Neural cell (in vitro differentiated cells): ENCODE data around the gene MBD5.

ENCODE experiments used
- EP300 ChIP-seq: fragments of 450-650 bp; conservative IDR thresholded peaks from 2 replicates; pipeline ENCODE4 v1.6.1; 2014; ENCODE audit warnings: antibody characterized with exemption, mild to moderate bottlenecking, moderate library complexity; ENCODE audit not compliant: poor library complexity, severe bottlenecking
- EZH2 ChIP-seq: fragments of 200-600, 300-800 bp; shearing (Covaris generic), sonication (generic); IDR thresholded peaks from 2 replicates; pipeline ENCODE4 v1.6.1; 2014; ENCODE audit warnings: antibody characterized with exemption, low read length, borderline replicate concordance, mild to moderate bottlenecking; ENCODE audit not compliant: insufficient read depth, poor library complexity, severe bottlenecking
- MXI1 ChIP-seq: fragments of 450-650 bp; conservative IDR thresholded peaks from 2 replicates; pipeline ENCODE4 v1.6.1; 2014; ENCODE audit warnings: antibody characterized with exemption, mild to moderate bottlenecking; ENCODE audit not compliant: poor library complexity, severe bottlenecking
- POLR2AphosphoS5 ChIP-seq: IDR thresholded peaks from 2 replicates; pipeline ENCODE4 v1.6.1; 2012
- RAD21 ChIP-seq: fragments of 450-650 bp; conservative IDR thresholded peaks from 2 replicates; pipeline ENCODE4 v1.6.1; 2014; ENCODE audit warnings: antibody characterized with exemption, mild to moderate bottlenecking, moderate library complexity
- SMC3 ChIP-seq: fragments of 450-650 bp; conservative IDR thresholded peaks from 2 replicates; pipeline ENCODE4 v1.6.1; 2014; ENCODE audit warnings: antibody characterized with exemption, mild to moderate bottlenecking, moderate library complexity; ENCODE audit not compliant: poor library complexity
- TAF1 ChIP-seq: IDR thresholded peaks from 2 replicates; pipeline ENCODE4 v1.6.1; 2012; ENCODE audit warnings: low read depth
- TF ChIP-seq, protein P1 (sequence below): fragments of 450-650 bp; IDR thresholded peaks from 2 replicates; pipeline ENCODE4 v1.5.1; 2014; ENCODE audit warnings: antibody characterized with exemption, mild to moderate bottlenecking, moderate library complexity; ENCODE audit not compliant: poor library complexity, severe bottlenecking
- TF ChIP-seq, protein P2 (sequence below): IDR thresholded peaks from 2 replicates; pipeline ENCODE4 v1.6.1; 2012; ENCODE audit warnings: borderline replicate concordance

DNA sequence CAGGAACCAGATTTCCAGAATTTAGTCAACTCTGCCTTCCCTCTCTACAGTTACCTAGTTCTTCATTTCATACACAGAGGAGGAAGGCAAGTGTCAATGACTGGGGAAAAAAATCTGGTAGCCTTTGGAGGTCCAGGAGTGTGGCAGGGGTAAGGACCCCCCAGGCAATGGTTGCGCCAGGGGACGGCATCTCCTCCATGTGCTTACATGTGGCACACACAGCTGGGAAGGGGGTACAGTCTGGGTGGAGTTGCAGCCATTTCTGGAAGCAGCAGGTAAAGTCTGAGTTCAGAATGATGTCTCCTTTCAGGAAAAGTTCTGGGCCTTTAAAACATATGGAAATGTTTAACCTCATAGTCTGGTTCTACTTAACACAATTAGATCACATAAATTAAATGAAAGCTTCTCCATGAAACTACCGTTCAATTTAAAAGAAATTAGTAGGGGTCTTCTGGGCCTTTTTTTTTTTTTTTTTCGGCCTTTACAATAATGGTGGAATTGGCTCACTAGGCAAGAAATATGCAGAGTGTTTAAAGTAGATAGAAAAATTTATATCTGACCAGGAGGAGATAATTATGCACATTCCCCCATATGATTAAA is 470.0 kb downstream of the MBD5 start:
- TF ChIP-seq, protein P1, sequence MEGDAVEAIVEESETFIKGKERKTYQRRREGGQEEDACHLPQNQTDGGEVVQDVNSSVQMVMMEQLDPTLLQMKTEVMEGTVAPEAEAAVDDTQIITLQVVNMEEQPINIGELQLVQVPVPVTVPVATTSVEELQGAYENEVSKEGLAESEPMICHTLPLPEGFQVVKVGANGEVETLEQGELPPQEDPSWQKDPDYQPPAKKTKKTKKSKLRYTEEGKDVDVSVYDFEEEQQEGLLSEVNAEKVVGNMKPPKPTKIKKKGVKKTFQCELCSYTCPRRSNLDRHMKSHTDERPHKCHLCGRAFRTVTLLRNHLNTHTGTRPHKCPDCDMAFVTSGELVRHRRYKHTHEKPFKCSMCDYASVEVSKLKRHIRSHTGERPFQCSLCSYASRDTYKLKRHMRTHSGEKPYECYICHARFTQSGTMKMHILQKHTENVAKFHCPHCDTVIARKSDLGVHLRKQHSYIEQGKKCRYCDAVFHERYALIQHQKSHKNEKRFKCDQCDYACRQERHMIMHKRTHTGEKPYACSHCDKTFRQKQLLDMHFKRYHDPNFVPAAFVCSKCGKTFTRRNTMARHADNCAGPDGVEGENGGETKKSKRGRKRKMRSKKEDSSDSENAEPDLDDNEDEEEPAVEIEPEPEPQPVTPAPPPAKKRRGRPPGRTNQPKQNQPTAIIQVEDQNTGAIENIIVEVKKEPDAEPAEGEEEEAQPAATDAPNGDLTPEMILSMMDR: no peak
- TF ChIP-seq, protein P2, sequence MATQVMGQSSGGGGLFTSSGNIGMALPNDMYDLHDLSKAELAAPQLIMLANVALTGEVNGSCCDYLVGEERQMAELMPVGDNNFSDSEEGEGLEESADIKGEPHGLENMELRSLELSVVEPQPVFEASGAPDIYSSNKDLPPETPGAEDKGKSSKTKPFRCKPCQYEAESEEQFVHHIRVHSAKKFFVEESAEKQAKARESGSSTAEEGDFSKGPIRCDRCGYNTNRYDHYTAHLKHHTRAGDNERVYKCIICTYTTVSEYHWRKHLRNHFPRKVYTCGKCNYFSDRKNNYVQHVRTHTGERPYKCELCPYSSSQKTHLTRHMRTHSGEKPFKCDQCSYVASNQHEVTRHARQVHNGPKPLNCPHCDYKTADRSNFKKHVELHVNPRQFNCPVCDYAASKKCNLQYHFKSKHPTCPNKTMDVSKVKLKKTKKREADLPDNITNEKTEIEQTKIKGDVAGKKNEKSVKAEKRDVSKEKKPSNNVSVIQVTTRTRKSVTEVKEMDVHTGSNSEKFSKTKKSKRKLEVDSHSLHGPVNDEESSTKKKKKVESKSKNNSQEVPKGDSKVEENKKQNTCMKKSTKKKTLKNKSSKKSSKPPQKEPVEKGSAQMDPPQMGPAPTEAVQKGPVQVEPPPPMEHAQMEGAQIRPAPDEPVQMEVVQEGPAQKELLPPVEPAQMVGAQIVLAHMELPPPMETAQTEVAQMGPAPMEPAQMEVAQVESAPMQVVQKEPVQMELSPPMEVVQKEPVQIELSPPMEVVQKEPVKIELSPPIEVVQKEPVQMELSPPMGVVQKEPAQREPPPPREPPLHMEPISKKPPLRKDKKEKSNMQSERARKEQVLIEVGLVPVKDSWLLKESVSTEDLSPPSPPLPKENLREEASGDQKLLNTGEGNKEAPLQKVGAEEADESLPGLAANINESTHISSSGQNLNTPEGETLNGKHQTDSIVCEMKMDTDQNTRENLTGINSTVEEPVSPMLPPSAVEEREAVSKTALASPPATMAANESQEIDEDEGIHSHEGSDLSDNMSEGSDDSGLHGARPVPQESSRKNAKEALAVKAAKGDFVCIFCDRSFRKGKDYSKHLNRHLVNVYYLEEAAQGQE: no peak
- no peak for TF ChIP-seq MXI1
- no peak for TF ChIP-seq EZH2
- no peak for TF ChIP-seq POLR2AphosphoS5
- no peak for TF ChIP-seq TAF1
- no peak for TF ChIP-seq SMC3
- TF ChIP-seq RAD21: no peak
- no peak for TF ChIP-seq EP300
